ENCODE measurements around the gene CBLN4. TPM values are rescaled to one million over a fixed set of nuclear protein-coding genes. Genes with fewer than 3 reads are reported as not detected.

CBLN4 gene
- total and polyA plus RNA-seq, 2 of the 8 experiments (the other 6 are each of a cell fraction or from before 2014, with no cell fraction given), result 0.03 to 0.13 TPM

- H2BK12ac ChIP-seq (ENCODE audit: low read depth, low read length), result no peak overlapping the region
- no peak overlapping the region for H3K4ac ChIP-seq (replicated peaks; ENCODE audit: insufficient read length, low read depth, low read length)
- H4K5ac ChIP-seq (ENCODE audit: insufficient read length, low read depth, low read length), result no peak overlapping the region
- H3K4me2 ChIP-seq (ENCODE audit: insufficient read depth in 1 of 2, low read depth in 2 of 2, low read length in 2 of 2), result no peak overlapping the region
- no peak overlapping the region for H2AFZ ChIP-seq (ENCODE audit: low read length)
- H3K14ac ChIP-seq (ENCODE audit: insufficient read length), result no peak overlapping the region
- no peak overlapping the region for H2BK20ac ChIP-seq (ENCODE audit: low read length)
- H3K79me2 ChIP-seq (ENCODE audit: control insufficient read depth in 1 of 2, insufficient read depth in 2 of 2, low read length in 2 of 2), result no peaks in the 10 kb centered on the region
- no peak for DNase-seq (ENCODE audit: low read depth in 1 of 2, low spot score in 2 of 2)
- H3K27ac ChIP-seq (ENCODE audit: low read depth, low read length), result no peak overlapping the region
- H3K36me3 ChIP-seq (ENCODE audit: control insufficient read depth in 2 of 4, insufficient read depth in 4 of 4, low read length in 3 of 4), result no peaks in the 10 kb centered on the region
- H3K9ac ChIP-seq (replicated peaks in 1 of 4; ENCODE audit: extremely low read depth in 1 of 4, low read depth in 3 of 4, low read length in 3 of 4), result no peak overlapping the region
- ChIA-PET CTCF (ENCODE audit: partially characterized antibody) (no interaction called here), POLR2A (ENCODE audit: partially characterized antibody) (no interaction called here)
- H2BK15ac ChIP-seq (ENCODE audit: low read length), result no peak overlapping the region
- no peak overlapping the region for H2BK5ac ChIP-seq (ENCODE audit: low read depth, low read length)
- H4K20me1 ChIP-seq (replicated peaks in 1 of 2; ENCODE audit: control insufficient read depth in 1 of 2, insufficient read depth in 2 of 2, low read length in 2 of 2), result no peaks in the 10 kb centered on the region
- no peak for FAIRE-seq
- peaks cover 24 to 48% (median 47%) of the 10 kb centered on the region in 4 experiments for H3K27me3 ChIP-seq (replicated peaks in 1 of 4; ENCODE audit: control insufficient read depth in 3 of 4, extremely low read depth in 1 of 4, insufficient read depth in 3 of 4, low read length in 3 of 4)
- no peak overlapping the region for H4K8ac ChIP-seq (ENCODE audit: extremely low read depth, insufficient read depth, low read length)
- no peak overlapping the region for H3K18ac ChIP-seq (ENCODE audit: extremely low read depth, low read length)
- peaks cover 4 to 48% of the 10 kb centered on the region in 2 experiments; a peak in 2 of 4 replicates for H3K9me3 ChIP-seq (ENCODE audit: insufficient read depth in 2 of 2, low read depth in 1 of 2, low read length in 1 of 2)
- H2BK120ac ChIP-seq (replicated peaks; ENCODE audit: low read depth, low read length), result no peak overlapping the region
- H3K4me3 ChIP-seq (ENCODE audit: extremely low read depth in 1 of 4, insufficient read depth in 2 of 4, low read depth in 3 of 4, low read length in 4 of 4), result no peak overlapping the region
- 81% methylated on average over 3 of the region's 3 CpGs; no CpG with 5 or more reads in 1 of the 2 experiments for WGBS, 2 experiments (ENCODE audit: extremely low coverage in 1 of 2, insufficient coverage in 1 of 2, insufficient read length in 1 of 2, insufficient replicate concordance in 2 of 2, low coverage in 1 of 2, low lambda C conversion rate in 2 of 2, missing lambda C conversion rate in 1 of 2)
- H2AK5ac ChIP-seq (ENCODE audit: low read depth, low read length), result no peak overlapping the region
- peaks cover 0 to 5% (median under 1%) of the 10 kb centered on the region in 4 experiments; a peak in 4 of 7 replicates for H3K4me1 ChIP-seq (replicated peaks in 1 of 4; ENCODE audit: control insufficient read depth in 3 of 4, insufficient read depth in 4 of 4, low read length in 3 of 4)
- no peak overlapping the region for H4K91ac ChIP-seq (replicated peaks; ENCODE audit: insufficient read length, low read length)
- H3K23ac ChIP-seq (ENCODE audit: insufficient read length), result no peak overlapping the region
- TF ChIP-seq RNF2 (IDR thresholded peaks at IDR 0.05; ENCODE audit: borderline replicate concordance, low read depth, low read length, missing control alignments, poor library complexity, severe bottlenecking) (no peak), SUZ12 (IDR thresholded peaks at IDR 0.05; ENCODE audit: low read length) (no peak), POU5F1 (IDR thresholded peaks at IDR 0.05; ENCODE audit: low read depth, low read length) (no peak), BACH1 (IDR thresholded peaks at IDR 0.05; ENCODE audit: low read length) (no peak), POLR2A (IDR thresholded peaks at IDR 0.05; ENCODE audit: control extremely low read depth in 1 of 2, low read depth in 2 of 2, low read length in 2 of 2) (no peak), E2F6 (IDR thresholded peaks at IDR 0.05) (no peak), CHD2 (IDR thresholded peaks at IDR 0.05; ENCODE audit: low read length) (no peak), CBX8 (IDR thresholded peaks at IDR 0.05; ENCODE audit: borderline replicate concordance, low read depth, low read length) (no peak), NANOG (IDR thresholded peaks at IDR 0.05; ENCODE audit: insufficient read depth, low read depth, low read length, poor library complexity, severe bottlenecking) (no peak), TAF7 (optimal IDR thresholded peaks at IDR 0.05; ENCODE audit: borderline replicate concordance, low read depth, low read length) (no peak), SIN3A (conservative IDR thresholded peaks at IDR 0.05 in 1 of 2, IDR thresholded peaks at IDR 0.05 in 1 of 2; ENCODE audit: low read depth in 1 of 2, low read length in 2 of 2) (no peak)
- H3K23me2 ChIP-seq (ENCODE audit: low read depth, low read length), result no peaks in the 10 kb centered on the region; the same call in 1 of the 2 replicates
- H3K56ac ChIP-seq (replicated peaks; ENCODE audit: insufficient read length, low read depth, low read length), result no peak overlapping the region
- no peaks in the 10 kb centered on the region for H3K79me1 ChIP-seq (ENCODE audit: low read depth, low read length)
Measured at GRCh38 chr20:56001890-56002289, 3.4 kb downstream of the CBLN4 start.

Data from H1 (cell line).